IMR-90 (cell line): ENCODE data around the gene SSU72. TPM values are rescaled to one million over a fixed set of nuclear protein-coding genes. Genes with fewer than 3 reads are reported as not detected.
"Not testable (repeated sequence)": the region's sequence is repeated elsewhere in the genome, so short reads cannot be mapped to it uniquely, and the experiment has no call there.

Experiments
- ATAC-seq: fragments of 200-7000 bp; cut with Tn5 transposase; 2 replicates; pipeline ENCODE4 v1.9.1; 2020; ENCODE audit warnings: low read depth, mild to moderate bottlenecking, moderate library complexity
- BruUV-seq: library from RNA; stranded (reverse); fragments of 400-500 nt; replicated peaks from 2 replicates; lab custom pipeline; 2021; lab: Mats Ljungman, UMichigan
- CTCF ChIA-PET: fragments of 300-600 bp; formaldehyde crosslinking; extraction: SDS; loops from one replicate; lab custom pipeline; 2021; ENCODE audit warnings: antibody characterized with exemption; lab: Yijun Ruan, JAX
- POLR2A ChIA-PET: fragments of 300-600 bp; sonication (Branson Sonifier 250); formaldehyde crosslinking; loops from one replicate; lab custom pipeline; 2022; ENCODE audit warnings: antibody characterized with exemption; ENCODE audit not compliant: unreplicated experiment; lab: Charles Lee
- DNase-seq: peaks from one replicate; pipeline ENCODE4 v3.0.0; 2013
- H2AFZ ChIP-seq: replicated peaks from 2 replicates; pipeline ENCODE3; 2013; ENCODE audit warnings: low read length, mild to moderate bottlenecking; ENCODE audit not compliant: poor library complexity
- H2AK5ac ChIP-seq: 2 replicates; pipeline ENCODE4 v1.6.1; 2013; ENCODE audit warnings: low read depth, low read length, inconsistent platforms
- H2AK9ac ChIP-seq: replicated peaks from 2 replicates; pipeline ENCODE3; 2013; ENCODE audit warnings: mild to moderate bottlenecking, low read depth, low read length, moderate library complexity; ENCODE audit not compliant: poor library complexity
- H2BK120ac ChIP-seq: 2 replicates; pipeline ENCODE4 v1.6.1; 2013; ENCODE audit warnings: low read depth, low read length, inconsistent platforms
- H2BK15ac ChIP-seq: 3 replicates; pipeline ENCODE4 v1.6.1; 2013; ENCODE audit warnings: low read depth, low read length, inconsistent platforms
- H2BK20ac ChIP-seq: 2 replicates; pipeline ENCODE4 v1.6.1; 2013; ENCODE audit warnings: low read depth, mild to moderate bottlenecking, inconsistent platforms, low read length, moderate library complexity
- H2BK5ac ChIP-seq: 2 replicates; pipeline ENCODE4 v1.6.1; 2013; ENCODE audit warnings: mild to moderate bottlenecking, low read depth, low read length, inconsistent platforms; ENCODE audit not compliant: poor library complexity, severe bottlenecking
- H3K14ac ChIP-seq: replicated peaks from 2 replicates; pipeline ENCODE4 v1.6.1; 2013; ENCODE audit warnings: low read depth, low read length, inconsistent platforms
- H3K18ac ChIP-seq: 2 replicates; pipeline ENCODE4 v1.6.1; 2013; ENCODE audit warnings: low read depth, low read length, control low read depth
- H3K23ac ChIP-seq: 2 replicates; pipeline ENCODE4 v1.6.1; 2013; ENCODE audit warnings: low read depth, low read length, inconsistent platforms
- H3K27ac ChIP-seq: 2 replicates; pipeline ENCODE4 v1.5.1; 2013; ENCODE audit warnings: mild to moderate bottlenecking, control low read depth, low read length; ENCODE audit not compliant: insufficient read depth
- H3K27me3 ChIP-seq: 2 replicates; pipeline ENCODE4 v1.6.1; 2013; ENCODE audit warnings: low read length; ENCODE audit not compliant: control insufficient read depth, insufficient read depth
- H3K36me3 ChIP-seq: 2 replicates; pipeline ENCODE4 v1.6.1; 2013; ENCODE audit warnings: low read length, mixed read lengths; ENCODE audit not compliant: control insufficient read depth, insufficient read depth
- H3K4ac ChIP-seq: 2 replicates; pipeline ENCODE4 v1.6.1; 2013; ENCODE audit warnings: low read depth, low read length, inconsistent platforms
- H3K4me1 ChIP-seq: 2 replicates; pipeline ENCODE4 v1.6.1; 2013; ENCODE audit warnings: low read length, mixed read lengths; ENCODE audit not compliant: control insufficient read depth, insufficient read depth
- H3K4me2 ChIP-seq: 2 replicates; pipeline ENCODE4 v1.6.1; 2013; ENCODE audit warnings: low read depth, mild to moderate bottlenecking, control low read depth, low read length, moderate library complexity
- H3K4me3 ChIP-seq: 2 replicates; pipeline ENCODE4 v1.5.1; 2013; ENCODE audit warnings: low read depth, mild to moderate bottlenecking, control low read depth, low read length, moderate library complexity; ENCODE audit not compliant: insufficient read depth
- H3K56ac ChIP-seq: 2 replicates; pipeline ENCODE4 v1.6.1; 2013; ENCODE audit warnings: low read length, inconsistent platforms; ENCODE audit not compliant: insufficient read depth; ENCODE audit errors: extremely low read depth
- H3K79me1 ChIP-seq, 2 experiments: 2 replicates each; pipeline ENCODE4 v1.6.1; 2013; ENCODE audit warnings: low read length in 2 of 2, inconsistent platforms in 1 of 2, low read depth in 1 of 2
- H3K9ac ChIP-seq: 2 replicates; pipeline ENCODE4 v1.6.1; 2013; ENCODE audit warnings: low read depth, low read length, control low read depth
- H3K9me1 ChIP-seq: 2 replicates; pipeline ENCODE4 v1.6.1; 2013; ENCODE audit warnings: low read length, inconsistent platforms; ENCODE audit not compliant: insufficient read depth
- H3K9me3 ChIP-seq: 2 replicates; pipeline ENCODE4 v1.6.1; 2013; ENCODE audit warnings: low read length; ENCODE audit not compliant: control insufficient read depth, insufficient read depth
- H4K20me1 ChIP-seq: 2 replicates; pipeline ENCODE4 v1.6.1; 2013; ENCODE audit warnings: low read length, inconsistent platforms; ENCODE audit not compliant: insufficient read depth
- H4K5ac ChIP-seq: 2 replicates; pipeline ENCODE4 v1.6.1; 2013; ENCODE audit warnings: mild to moderate bottlenecking, low read depth, low read length, control low read depth
- H4K8ac ChIP-seq, 2 experiments: 2 replicates each; pipeline ENCODE4 v1.6.1; 2013; ENCODE audit warnings: low read depth in 2 of 2, low read length in 2 of 2, control low read depth in 1 of 2, inconsistent platforms in 1 of 2
- H4K91ac ChIP-seq: 2 replicates; pipeline ENCODE4 v1.6.1; 2013; ENCODE audit warnings: low read depth, low read length, inconsistent platforms; ENCODE audit not compliant: insufficient read depth
- WGBS, 2 experiments: methylation state at CpG; one replicate each; pipeline versions ENCODE4 v1.1.5 to v1.1.7; 2013; ENCODE audit warnings: missing lambda C conversion rate in 2 of 2; ENCODE audit not compliant: insufficient read length in 1 of 2; ENCODE audit errors: extremely low coverage in 2 of 2; 5-methylcytosine and 5-hydroxymethylcytosine counted together
- dilution Hi-C: fragments of 300-500 bp; cut with HindIII; formaldehyde crosslinking; loops from one replicate; pipeline ENCODE4 v1.14.3; 2018; ENCODE audit warnings: low sequenced_read_pairs; ENCODE audit not compliant: unreplicated experiment
- in situ Hi-C: fragments of 300-500 bp; cut with MboI; formaldehyde crosslinking; loops from 3 replicates; pipeline ENCODE4 v1.14.3; 2019; ENCODE audit warnings: low sequenced_read_pairs, inconsistent platforms, mixed read lengths
- intact Hi-C: fragments of 100-400 bp; cut with micrococcal nuclease; formaldehyde crosslinking; loops from 2 replicates; pipeline ENCODE4 v1.10.0; 2022
- polyA plus RNA-seq, 3 experiments: library from polyadenylated mRNA; depleted of rRNA; stranded (reverse); fragments of >200 nt; gene quantifications; 2 replicates each; pipeline ENCODE4 v1.2.3, GENCODE V29; 2012; ENCODE audit warnings: low replicate concordance in 1 of 3
- total RNA-seq: library from RNA; depleted of rRNA; stranded (reverse); fragments of >200 nt; gene quantifications from 2 replicates; pipeline ENCODE4 v1.2.3, GENCODE V29; 2012

SSU72 gene
- total and polyA plus RNA-seq, 2 of the 4 experiments (the other 2 are of a cell fraction): 33.7 to 88.4 TPM

DNA sequence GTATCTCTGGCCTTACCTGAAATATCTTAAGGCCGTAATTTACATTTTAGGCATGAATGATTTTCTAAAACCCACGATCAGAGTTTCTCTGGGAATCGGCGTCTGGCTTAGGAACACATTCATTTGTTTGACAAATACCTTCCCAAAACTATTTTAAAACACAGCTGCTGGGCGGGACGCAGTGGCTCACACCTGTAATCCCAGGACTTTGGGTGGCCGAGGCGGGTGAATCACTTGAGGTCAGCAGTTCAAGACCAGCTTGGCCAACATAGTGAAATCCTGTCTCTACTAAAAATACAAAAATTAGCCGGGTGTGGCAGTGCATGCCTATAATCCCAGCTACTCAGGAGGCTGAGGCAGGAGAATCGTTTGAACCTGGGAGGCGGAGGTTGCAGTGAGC, 17.7 kb downstream of the SSU72 start:
- WGBS, 2 experiments: no CpG with 5 or more reads among the region's 11 CpGs

More for the DNA sequence above, 17.7 kb downstream of the SSU72 start:
- H3K14ac ChIP-seq, H2BK120ac ChIP-seq, ATAC-seq, dilution Hi-C loops, H4K91ac ChIP-seq, H3K9me3 ChIP-seq, in situ Hi-C loops, BruUV-seq, DNase-seq, H2AK5ac ChIP-seq, H3K4ac ChIP-seq, CTCF ChIA-PET, H2AK9ac ChIP-seq, H2AFZ ChIP-seq, H3K27me3 ChIP-seq, H3K18ac ChIP-seq, H3K4me2 ChIP-seq, intact Hi-C loops, H3K23ac ChIP-seq, H3K4me1 ChIP-seq, H2BK15ac ChIP-seq, H3K9ac ChIP-seq, H4K5ac ChIP-seq, H3K4me3 ChIP-seq, H4K8ac ChIP-seq, H2BK20ac ChIP-seq, H3K56ac ChIP-seq, H3K27ac ChIP-seq, H2BK5ac ChIP-seq: not testable (repeated sequence)
- Histone ChIP-seq H4K20me1 (peaks cover 41% of the 10 kb centered on the region), H3K9me1 (peaks cover 13% of the 10 kb centered on the region), H3K36me3 (peaks cover 25% of the 10 kb centered on the region), H3K79me1 (peaks cover 8 to 71% of the 10 kb centered on the region in 2 experiments)
- POLR2A ChIA-PET: interaction anchor here (0.7 kb wide), 1 partner anchor 10 kb away, joined by 3 read pairs; no protein-coding TSS in a partner anchor
